ENCODE measurements around the gene NRXN3.

- no peak for TF ChIP-seq CTCF (conservative IDR thresholded peaks at IDR 0.05)
- no peak for TF ChIP-seq EZH2 (IDR thresholded peaks at IDR 0.05; ENCODE audit: low read depth)
These were observed 1469.4 kb downstream of the NRXN3 start for GRCh38 chr14:79639613-79640012.

Data from PC-9 (cell line).